BLaER1 (cell line): ENCODE results near the gene ACAA1.
"Not testable (repeated sequence)": the region's sequence is repeated elsewhere in the genome, so short reads cannot be mapped to it uniquely, and the experiment has no call there.

ENCODE experiments used
- H3K27ac ChIP-seq: shearing (Covaris generic); formaldehyde crosslinking; 2 replicates; pipeline ENCODE4 v1.8.1; 2022
- H3K27me3 ChIP-seq: shearing (Covaris generic); formaldehyde crosslinking; 2 replicates; pipeline ENCODE4 v1.8.1; 2022
- H3K36me3 ChIP-seq: shearing (Covaris generic); formaldehyde crosslinking; 2 replicates; pipeline ENCODE4 v1.8.1; 2022
- H3K4me1 ChIP-seq: shearing (Covaris generic); formaldehyde crosslinking; 2 replicates; pipeline ENCODE4 v1.8.1; 2022
- H3K4me2 ChIP-seq: shearing (Covaris generic); formaldehyde crosslinking; 2 replicates; pipeline ENCODE4 v1.8.1; 2022
- H3K4me3 ChIP-seq: shearing (Covaris generic); formaldehyde crosslinking; 2 replicates; pipeline ENCODE4 v1.8.1; 2022
- H3K9ac ChIP-seq: shearing (Covaris generic); formaldehyde crosslinking; 2 replicates; pipeline ENCODE4 v1.8.1; 2022
- H3K9me3 ChIP-seq: shearing (Covaris generic); formaldehyde crosslinking; 2 replicates; pipeline ENCODE4 v1.8.1; 2022
- H4K20me1 ChIP-seq: shearing (Covaris generic); formaldehyde crosslinking; 2 replicates; pipeline ENCODE4 v1.8.1; 2022
- Cebpa-rat ChIP-seq: shearing (Covaris generic); IDR thresholded peaks from 2 replicates; pipeline ENCODE4 v1.8.1; 2022

ACAA1 gene

GRCh38 chr3:38083871-38084333 is 53.0 kb downstream of the ACAA1 start:
- Histone ChIP-seq H3K4me2 (no peak overlapping the region), H4K20me1 (no peaks in the 10 kb centered on the region), H3K9ac (no peak overlapping the region), H3K9me3 (0 out of 2 replicates have a peak, but pooled peaks cover 17% of the 10 kb centered on the region), H3K4me1 (peaks cover 6% of the 10 kb centered on the region), H3K36me3 (no peaks in the 10 kb centered on the region), H3K4me3 (no peak overlapping the region), H3K27me3 (no peaks in the 10 kb centered on the region), H3K27ac (no peak overlapping the region)
- no peak for TF ChIP-seq Cebpa-rat

- 0 out of 2 replicates have a peak, but pooled peaks cover 17% of the 10 kb centered on the region for H3K9me3 ChIP-seq
- not testable (repeated sequence) for H3K9ac ChIP-seq, H3K4me3 ChIP-seq, H4K20me1 ChIP-seq, H3K36me3 ChIP-seq, H3K27ac ChIP-seq, H3K4me1 ChIP-seq, H3K4me2 ChIP-seq, H3K27me3 ChIP-seq
These were observed 53.7 kb downstream of the ACAA1 start for GRCh38 chr3:38083254-38083653.

- H3K9ac ChIP-seq, H3K27ac ChIP-seq, H3K27me3 ChIP-seq, H3K4me1 ChIP-seq, H3K4me2 ChIP-seq, H4K20me1 ChIP-seq, H3K36me3 ChIP-seq, H3K4me3 ChIP-seq: not testable (repeated sequence)
- 0 out of 2 replicates have a peak, but pooled peaks cover 17% of the 10 kb centered on the region for H3K9me3 ChIP-seq
These were observed 54.6 kb downstream of the ACAA1 start for GRCh38 chr3:38082296-38082695.

- H3K36me3 ChIP-seq, result not testable (repeated sequence)
These were observed 59.9 kb downstream of the ACAA1 start for GRCh38 chr3:38077073-38077472.

More at GRCh38 chr3:38077073-38077472, 59.9 kb downstream of the ACAA1 start:
- H3K4me2 ChIP-seq, H3K9ac ChIP-seq, H3K9me3 ChIP-seq, H4K20me1 ChIP-seq, H3K27ac ChIP-seq, H3K27me3 ChIP-seq, H3K4me1 ChIP-seq, H3K4me3 ChIP-seq: not testable (repeated sequence)
